B cell (primary cell): ENCODE results near the gene HPX. TPM values are rescaled to one million over a fixed set of nuclear protein-coding genes. Genes with fewer than 3 reads are reported as not detected.

ENCODE experiments used
- ATAC-seq: fragments of 200-7000 bp; cut with Tn5 transposase; one replicate; pipeline ENCODE4 v1.10.0; 2021; ENCODE audit warnings: low read depth, mild to moderate bottlenecking, moderate number of reproducible peaks, moderate library complexity
- CTCF ChIA-PET: fragments of 350-600 bp; sonication (Branson Sonifier 250); formaldehyde crosslinking; loops from one replicate; lab custom pipeline; 2021; ENCODE audit warnings: antibody characterized with exemption, inconsistent platforms; lab: Charles Lee
- POLR2A ChIA-PET: fragments of 350-600 bp; sonication (Branson Sonifier 250); formaldehyde crosslinking; loops from one replicate; lab custom pipeline; 2021; ENCODE audit warnings: antibody characterized with exemption; lab: Charles Lee
- DNase-seq: peaks from one replicate; pipeline ENCODE4 v3.0.0; 2013
- H2AFZ ChIP-seq: 2 replicates; pipeline ENCODE4 v1.6.1; 2012; ENCODE audit warnings: mild to moderate bottlenecking, low read depth, low read length; ENCODE audit not compliant: insufficient read depth, poor library complexity, severe bottlenecking
- H3K27ac ChIP-seq, 2 donors: 1 replicate in 1 of 2; 2 replicates in 1 of 2; pipeline ENCODE4 v1.5.1; 2012 to 2013; ENCODE audit warnings: low read length in 2 of 2, mild to moderate bottlenecking in 2 of 2, moderate library complexity in 1 of 2
- H3K27me3 ChIP-seq, 4 experiments: fragments of 200-600 bp in 1 of 4; sonication (generic) in 1 of 4; replicated peaks in 1 of 4; 1 replicate in 2 of 4; 2 replicates in 2 of 4; pipeline versions ENCODE4 v1.6.1 to v1.7.0; 2013 to 2016; ENCODE audit warnings: low read length in 3 of 4, mild to moderate bottlenecking in 2 of 4, mixed read lengths in 1 of 4, moderate library complexity in 1 of 4; ENCODE audit not compliant: insufficient read depth in 4 of 4, control insufficient read depth in 3 of 4; ENCODE audit errors: control extremely low read depth in 1 of 4
- H3K36me3 ChIP-seq, 2 experiments: replicated peaks in 1 of 2; 1 replicate in 1 of 2; 2 replicates in 1 of 2; pipeline versions ENCODE4 v1.6.1 to v1.7.1; 2013; ENCODE audit warnings: low read length in 1 of 2; ENCODE audit not compliant: insufficient read depth in 2 of 2, control insufficient read depth in 1 of 2; ENCODE audit errors: control extremely low read depth in 1 of 2, extremely low read depth in 1 of 2
- H3K4me1 ChIP-seq, 2 donors: fragments of 200-600 bp in 1 of 2; sonication (generic) in 1 of 2; 1 replicate in 1 of 2; 2 replicates in 1 of 2; pipeline versions ENCODE4 v1.5.1 to v1.6.1; 2013 to 2017; ENCODE audit warnings: low read length in 2 of 2; ENCODE audit not compliant: control insufficient read depth in 2 of 2, insufficient read depth in 2 of 2
- H3K4me2 ChIP-seq: replicated peaks from 2 replicates; pipeline ENCODE3; 2012; ENCODE audit warnings: mild to moderate bottlenecking, low read depth, low read length; ENCODE audit not compliant: poor library complexity, severe bottlenecking
- H3K4me3 ChIP-seq, 5 experiments: fragments of 200-600 bp in 1 of 5; sonication (generic) in 1 of 5; 1 replicate in 3 of 5; 2 replicates in 2 of 5; pipeline versions ENCODE4 v1.5.1 to v1.7.0; 2011 to 2016; ENCODE audit warnings: low read length in 4 of 5, mild to moderate bottlenecking in 4 of 5, low read depth in 2 of 5, control low read depth in 1 of 5, moderate library complexity in 1 of 5; ENCODE audit not compliant: insufficient read depth in 1 of 5; ENCODE audit errors: control extremely low read depth in 1 of 5, extremely low read depth in 1 of 5
- H3K79me2 ChIP-seq: fragments of 200-600 bp; sonication (generic); one replicate; pipeline ENCODE4 v1.6.0; 2016; ENCODE audit warnings: low read length; ENCODE audit not compliant: control insufficient read depth, insufficient read depth
- H3K9ac ChIP-seq: fragments of 200-600 bp; sonication (generic); 2 replicates; pipeline ENCODE4 v1.6.1; 2017; ENCODE audit warnings: mild to moderate bottlenecking, low read length, moderate library complexity
- H3K9me3 ChIP-seq, 3 donors: one replicate each; pipeline versions ENCODE4 v1.6.1 to v1.7.1; 2013; ENCODE audit warnings: low read length in 2 of 3; ENCODE audit not compliant: control insufficient read depth in 2 of 3, insufficient read depth in 1 of 3; ENCODE audit errors: control extremely low read depth in 1 of 3
- H4K20me1 ChIP-seq: 2 replicates; pipeline ENCODE4 v1.6.0; 2012; ENCODE audit warnings: mild to moderate bottlenecking, low read length; ENCODE audit not compliant: insufficient read depth, control insufficient read depth, poor library complexity, severe bottlenecking
- H3K27ac Mint-ChIP-seq: one replicate; pipeline ENCODE4 v1.8.0; 2021; ENCODE audit warnings: mixed read lengths
- H3K27me3 Mint-ChIP-seq: one replicate; pipeline ENCODE4 v1.8.0; 2021; ENCODE audit warnings: mixed read lengths
- H3K4me1 Mint-ChIP-seq: one replicate; pipeline ENCODE4 v1.8.0; 2021; ENCODE audit warnings: mixed read lengths
- H3K4me3 Mint-ChIP-seq: one replicate; pipeline ENCODE4 v1.8.0; 2021; ENCODE audit warnings: mixed read lengths
- H3K9me3 Mint-ChIP-seq: one replicate; pipeline ENCODE4 v1.8.0; 2022; ENCODE audit warnings: mixed read lengths; ENCODE audit not compliant: insufficient read depth
- EZH2 ChIP-seq: IDR thresholded peaks from 2 replicates; pipeline ENCODE4 v1.6.1; 2012; ENCODE audit warnings: borderline replicate concordance, low read depth, mild to moderate bottlenecking, moderate library complexity, low read length; ENCODE audit not compliant: insufficient read depth, poor library complexity, severe bottlenecking
- WGBS: methylation state at CpG from one replicate; pipeline ENCODE4 v1.1.5; 2013; ENCODE audit warnings: missing lambda C conversion rate; ENCODE audit not compliant: insufficient coverage; 5-methylcytosine and 5-hydroxymethylcytosine counted together
- intact Hi-C: fragments of 100-400 bp; cut with micrococcal nuclease; formaldehyde crosslinking; loops from one replicate; pipeline ENCODE4 v1.10.0; 2022
- polyA plus RNA-seq: library from polyadenylated mRNA; depleted of rRNA; stranded (reverse); fragments of >200 nt; gene quantifications from 2 replicates; pipeline ENCODE4 v1.2.3, GENCODE V29; 2012
- total RNA-seq, 2 donors: library from RNA; stranded (reverse); fragments of 120-200 nt in 1 of 2; gene quantifications; 1 replicate in 1 of 2; 2 replicates in 1 of 2; pipeline versions ENCODE4 v1.2.3 to v1.2.4, GENCODE V29; 2013 to 2022
- TF ChIP-seq, protein P1 (sequence below): fragments of 200-600 bp; IDR thresholded peaks from one replicate; pipeline ENCODE4 v1.8.0; 2022; ENCODE audit warnings: antibody characterized with exemption, mild to moderate bottlenecking

HPX gene
- total and polyA plus RNA-seq, 2 donors (not counting 1 experiment from before 2014, with no cell fraction given), result 0.64 to 1.1 TPM

DNA sequence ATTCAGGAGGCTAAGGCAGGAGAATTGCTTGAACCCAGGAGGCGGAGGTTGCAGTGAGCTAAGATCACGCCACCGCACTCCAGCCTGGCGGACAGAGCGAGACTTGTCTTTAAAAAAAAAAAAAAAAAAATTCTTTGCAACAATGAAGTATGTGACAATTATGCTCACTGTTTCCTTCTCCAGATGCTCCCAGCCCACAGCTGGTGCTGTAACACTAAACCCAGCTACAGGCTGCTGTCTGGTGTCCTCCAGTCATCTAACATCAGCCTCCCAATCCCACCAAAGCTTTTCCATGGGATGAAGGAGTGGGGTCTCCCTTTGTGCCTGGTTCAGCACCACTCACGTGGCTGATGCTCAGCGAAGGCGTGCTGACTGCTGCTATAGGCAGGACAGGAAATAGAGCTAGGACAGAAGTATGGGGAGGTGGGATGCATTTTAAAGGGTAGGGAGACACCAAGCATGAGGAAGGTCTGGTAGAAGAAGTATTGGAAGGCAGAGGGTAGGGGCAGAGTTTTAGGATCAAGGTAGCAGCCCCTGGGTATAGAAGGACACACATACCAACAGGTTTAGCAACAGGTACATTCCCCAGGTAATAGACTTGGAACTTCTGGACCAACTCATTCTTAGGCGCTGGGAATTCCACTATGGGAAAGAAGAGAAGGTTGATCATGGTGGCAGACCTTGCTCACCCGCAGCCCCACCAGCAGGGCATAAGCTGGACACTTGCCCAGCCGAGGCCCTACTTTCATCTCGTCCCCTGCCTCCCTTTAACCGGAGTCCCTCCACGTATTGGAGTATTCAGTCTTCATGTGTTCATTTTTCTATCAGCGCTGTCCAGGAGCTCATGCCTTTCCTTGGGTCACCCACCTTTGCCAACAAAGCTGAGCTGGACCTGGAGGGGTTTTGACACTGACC lies 40.1 kb downstream of the HPX start:
- intact Hi-C loops, result no loop called here

More for the DNA sequence above, 40.1 kb downstream of the HPX start:
- Mint-ChIP-seq H3K27ac (peak overlapping the region; percentile 73), H3K4me3 (no peak overlapping the region), H3K4me1 (peaks cover 46% of the 10 kb centered on the region), H3K27me3 (no peaks in the 10 kb centered on the region), H3K9me3 (no peaks in the 10 kb centered on the region)
- Histone ChIP-seq H3K4me2 (no peak overlapping the region), H3K4me3 (no peak overlapping the region), H3K36me3 (peaks cover 0 to 6% of the 10 kb centered on the region in 2 experiments), H3K4me1 (peaks cover 39 to 41% of the 10 kb centered on the region in 2 donors), H3K9me3 (no peaks in the 10 kb centered on the region), H2AFZ (no peak overlapping the region), H4K20me1 (no peaks in the 10 kb centered on the region), H3K79me2 (no peaks in the 10 kb centered on the region), H3K27me3 (no peaks in the 10 kb centered on the region), H3K9ac (no peak overlapping the region), H3K27ac (no peak overlapping the region)
- ChIA-PET CTCF (interaction anchor here (0.8 to 6.0 kb wide), 4 partner anchors 11 to 43 kb away, joined by 3 to 49 read pairs (median 8); partner anchors contain the start of genes APBB1 and SMPD1), POLR2A (no interaction called here)
- TF ChIP-seq, protein P1, sequence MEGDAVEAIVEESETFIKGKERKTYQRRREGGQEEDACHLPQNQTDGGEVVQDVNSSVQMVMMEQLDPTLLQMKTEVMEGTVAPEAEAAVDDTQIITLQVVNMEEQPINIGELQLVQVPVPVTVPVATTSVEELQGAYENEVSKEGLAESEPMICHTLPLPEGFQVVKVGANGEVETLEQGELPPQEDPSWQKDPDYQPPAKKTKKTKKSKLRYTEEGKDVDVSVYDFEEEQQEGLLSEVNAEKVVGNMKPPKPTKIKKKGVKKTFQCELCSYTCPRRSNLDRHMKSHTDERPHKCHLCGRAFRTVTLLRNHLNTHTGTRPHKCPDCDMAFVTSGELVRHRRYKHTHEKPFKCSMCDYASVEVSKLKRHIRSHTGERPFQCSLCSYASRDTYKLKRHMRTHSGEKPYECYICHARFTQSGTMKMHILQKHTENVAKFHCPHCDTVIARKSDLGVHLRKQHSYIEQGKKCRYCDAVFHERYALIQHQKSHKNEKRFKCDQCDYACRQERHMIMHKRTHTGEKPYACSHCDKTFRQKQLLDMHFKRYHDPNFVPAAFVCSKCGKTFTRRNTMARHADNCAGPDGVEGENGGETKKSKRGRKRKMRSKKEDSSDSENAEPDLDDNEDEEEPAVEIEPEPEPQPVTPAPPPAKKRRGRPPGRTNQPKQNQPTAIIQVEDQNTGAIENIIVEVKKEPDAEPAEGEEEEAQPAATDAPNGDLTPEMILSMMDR, result no peak
- no peak for TF ChIP-seq EZH2
- no peak for DNase-seq
- ATAC-seq, result no peak
- WGBS, result 99% methylated on average over 9 of the region's 15 CpGs
